ENCODE data around the gene IL36B.

IL36B gene

DNA sequence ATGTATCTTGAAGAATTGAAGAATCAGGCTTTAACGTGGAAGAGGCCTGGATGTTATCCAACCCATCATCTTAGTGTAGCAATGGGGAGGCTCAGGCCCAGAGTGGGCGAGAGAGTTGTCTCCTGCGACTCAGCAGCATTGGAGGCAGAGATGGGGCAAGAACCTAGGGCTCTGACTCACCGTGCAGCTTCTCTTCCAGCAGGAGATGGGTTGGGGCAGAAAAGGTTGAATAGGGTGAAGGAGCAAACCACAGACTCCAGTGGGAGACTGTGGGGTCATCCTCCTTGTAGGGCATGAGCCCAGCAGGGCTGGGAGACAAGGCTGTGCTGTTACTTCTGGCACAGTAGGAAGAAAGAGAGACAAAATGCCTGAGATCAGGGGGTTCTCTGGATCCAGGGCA, 7.7 kb upstream of the IL36B start:
- DNase-seq = no peak
- H3K27ac Mint-ChIP-seq = no peak overlapping the region
- TF ChIP-seq, protein P1, sequence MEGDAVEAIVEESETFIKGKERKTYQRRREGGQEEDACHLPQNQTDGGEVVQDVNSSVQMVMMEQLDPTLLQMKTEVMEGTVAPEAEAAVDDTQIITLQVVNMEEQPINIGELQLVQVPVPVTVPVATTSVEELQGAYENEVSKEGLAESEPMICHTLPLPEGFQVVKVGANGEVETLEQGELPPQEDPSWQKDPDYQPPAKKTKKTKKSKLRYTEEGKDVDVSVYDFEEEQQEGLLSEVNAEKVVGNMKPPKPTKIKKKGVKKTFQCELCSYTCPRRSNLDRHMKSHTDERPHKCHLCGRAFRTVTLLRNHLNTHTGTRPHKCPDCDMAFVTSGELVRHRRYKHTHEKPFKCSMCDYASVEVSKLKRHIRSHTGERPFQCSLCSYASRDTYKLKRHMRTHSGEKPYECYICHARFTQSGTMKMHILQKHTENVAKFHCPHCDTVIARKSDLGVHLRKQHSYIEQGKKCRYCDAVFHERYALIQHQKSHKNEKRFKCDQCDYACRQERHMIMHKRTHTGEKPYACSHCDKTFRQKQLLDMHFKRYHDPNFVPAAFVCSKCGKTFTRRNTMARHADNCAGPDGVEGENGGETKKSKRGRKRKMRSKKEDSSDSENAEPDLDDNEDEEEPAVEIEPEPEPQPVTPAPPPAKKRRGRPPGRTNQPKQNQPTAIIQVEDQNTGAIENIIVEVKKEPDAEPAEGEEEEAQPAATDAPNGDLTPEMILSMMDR (IDR thresholded peaks at IDR 0.05) = no peak
- H3K36me3 Mint-ChIP-seq (ENCODE audit: low read depth) = no peaks in the 10 kb centered on the region
- H3K4me1 Mint-ChIP-seq = no peaks in the 10 kb centered on the region
- peaks cover 18% of the 10 kb centered on the region for H3K9me3 Mint-ChIP-seq
- no peak overlapping the region for H3K4me3 Mint-ChIP-seq
- peaks cover 29% of the 10 kb centered on the region for H3K27me3 Mint-ChIP-seq (ENCODE audit: low read depth, poor library complexity)

DNA sequence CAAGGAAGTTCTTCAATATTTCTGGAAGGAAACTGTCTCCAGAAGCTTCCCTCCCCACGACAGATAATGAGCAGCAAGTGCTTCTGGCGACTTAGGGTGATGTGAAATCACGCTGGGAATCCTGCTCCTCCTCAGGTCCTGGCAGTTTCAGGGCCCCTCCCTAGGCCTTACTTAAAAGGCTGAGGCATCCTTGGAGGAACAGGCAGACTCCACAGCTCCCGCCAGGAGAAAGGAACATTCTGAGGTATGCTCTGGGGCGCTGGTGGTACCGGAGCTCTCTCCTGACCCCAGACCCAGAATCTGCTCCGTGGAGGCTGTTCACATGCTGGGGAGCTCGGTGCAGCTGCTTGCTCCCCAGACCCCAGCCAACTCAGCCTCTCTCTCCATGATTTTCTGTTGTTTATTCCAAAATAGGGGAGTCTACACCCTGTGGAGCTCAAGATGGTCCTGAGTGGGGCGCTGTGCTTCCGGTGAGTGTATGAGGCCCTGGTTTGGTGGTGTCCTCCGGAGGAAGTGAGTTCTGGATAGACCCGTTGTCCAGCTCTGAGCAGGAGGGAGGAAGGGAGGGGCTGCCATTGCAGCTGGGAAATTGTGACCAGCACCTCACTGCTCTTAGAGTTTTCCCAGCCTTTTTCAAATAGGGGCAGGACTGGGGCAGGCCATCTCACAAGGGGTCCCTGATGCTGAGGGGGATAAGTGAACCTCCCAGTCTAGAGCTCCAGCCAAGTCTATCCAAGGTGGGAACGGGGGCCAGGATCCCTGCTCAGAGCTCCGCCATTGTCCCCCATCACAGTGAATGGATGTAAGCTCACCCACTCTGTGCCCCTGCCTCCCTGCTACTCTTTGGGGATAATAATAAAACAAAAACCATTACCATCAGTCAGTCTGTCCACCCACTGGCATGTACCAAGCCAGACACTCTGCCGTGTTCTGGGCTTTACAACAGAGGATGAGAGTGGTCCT, 6.6 kb upstream of the IL36B start, which contains the start of gene IL36RN:
Gene IL36RN, plus strand, starts transcription at position 201 of the 963 bp plus-strand sequence. Its CDS starts 241 bp downstream, at position 442.
- H3K4me3 Mint-ChIP-seq = no peak within 1 kb of the TSS
- no peaks in the 10 kb centered on the region for H3K36me3 Mint-ChIP-seq (ENCODE audit: low read depth)
- TF ChIP-seq, protein P1 (IDR thresholded peaks at IDR 0.05) = no peak
- H3K27me3 Mint-ChIP-seq (ENCODE audit: low read depth, poor library complexity) = peaks cover 33% of the 10 kb centered on the region
- H3K27ac Mint-ChIP-seq = no peak within 1 kb of the TSS
- H3K9me3 Mint-ChIP-seq = peaks cover 26% of the 10 kb centered on the region
- no peak for DNase-seq
- H3K4me1 Mint-ChIP-seq = no peaks in the 10 kb centered on the region

DNA sequence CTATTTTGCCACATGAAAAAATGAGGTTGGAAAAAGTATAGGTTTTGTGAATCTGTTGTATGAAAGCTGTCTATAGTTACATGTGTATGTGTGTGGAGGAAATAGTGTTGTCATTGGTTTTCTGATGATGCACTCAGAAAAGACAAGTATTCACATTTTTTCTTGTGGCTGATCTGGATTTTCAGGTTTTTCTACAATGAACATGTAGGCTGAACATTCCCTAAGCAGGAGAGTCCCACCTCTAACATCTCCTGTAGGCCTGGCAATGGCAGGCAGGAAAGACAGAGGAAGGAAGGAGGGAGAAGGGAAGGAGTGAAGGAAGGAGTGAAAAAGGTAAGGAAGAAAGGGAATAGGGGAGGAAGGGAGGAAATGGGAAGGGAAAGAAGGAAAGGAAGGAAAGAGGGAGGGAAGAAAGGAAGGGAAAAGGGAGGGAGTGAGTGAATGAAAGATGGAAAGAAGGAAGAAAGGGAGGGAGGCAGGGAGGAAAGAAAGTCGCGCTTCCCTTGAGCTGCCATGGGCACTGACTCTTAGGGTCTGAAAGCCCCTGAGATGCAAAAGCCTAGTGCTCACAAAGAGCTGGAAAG, 5.8 kb upstream of the IL36B start:
- Mint-ChIP-seq H3K27me3 (ENCODE audit: low read depth, poor library complexity) (peaks cover 37% of the 10 kb centered on the region), H3K27ac (no peak overlapping the region), H3K4me1 (no peaks in the 10 kb centered on the region), H3K9me3 (peaks cover 33% of the 10 kb centered on the region), H3K36me3 (ENCODE audit: low read depth) (no peaks in the 10 kb centered on the region), H3K4me3 (no peak overlapping the region)
- TF ChIP-seq, protein P1 (IDR thresholded peaks at IDR 0.05) = no peak
- no peak for DNase-seq

DNA sequence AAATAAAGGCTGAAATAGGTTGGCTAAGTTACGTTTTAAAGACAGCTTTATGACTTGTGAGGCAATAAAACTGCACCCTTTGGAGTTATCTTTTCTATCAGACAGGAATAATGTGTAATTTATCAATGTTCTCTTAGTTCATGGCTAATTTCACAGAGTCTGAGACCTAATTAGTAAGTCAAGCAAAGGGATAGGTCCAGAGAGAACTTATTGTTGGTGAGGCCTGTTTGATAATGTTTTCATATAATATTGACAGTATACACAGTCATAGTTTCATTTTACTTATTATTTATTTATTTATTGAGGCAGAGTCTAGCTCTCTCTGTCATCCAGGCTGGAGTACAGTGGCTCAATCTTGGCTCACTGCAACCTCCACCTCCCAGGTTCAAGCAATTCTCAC, 4.5 kb upstream of the IL36B start:
- H3K4me3 Mint-ChIP-seq = no peak overlapping the region
- no peak overlapping the region for H3K27ac Mint-ChIP-seq
- H3K4me1 Mint-ChIP-seq = no peaks in the 10 kb centered on the region
- TF ChIP-seq, protein P1 (IDR thresholded peaks at IDR 0.05) = no peak
- H3K9me3 Mint-ChIP-seq = peaks cover 44% of the 10 kb centered on the region
- H3K27me3 Mint-ChIP-seq (ENCODE audit: low read depth, poor library complexity) = peaks cover 40% of the 10 kb centered on the region
- no peaks in the 10 kb centered on the region for H3K36me3 Mint-ChIP-seq (ENCODE audit: low read depth)
- no peak for DNase-seq

DNA sequence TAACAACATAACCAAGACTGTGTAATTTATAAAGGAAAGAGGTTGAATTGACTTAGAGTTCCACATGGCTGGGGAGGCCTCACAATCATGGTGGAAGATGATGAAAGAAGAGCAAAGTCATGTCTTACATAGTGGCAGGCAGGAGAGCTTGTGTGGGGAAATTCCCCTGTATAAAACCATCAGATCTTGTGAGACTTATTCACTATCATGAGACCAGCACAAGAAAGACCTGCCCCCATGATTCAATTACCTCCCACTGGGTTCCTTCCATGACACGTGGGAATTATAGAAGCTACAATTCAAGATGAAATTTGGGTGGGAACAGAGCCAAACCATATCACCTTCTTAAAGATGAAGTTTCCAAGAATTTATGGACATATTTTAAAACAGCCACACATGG, 3.9 kb upstream of the IL36B start:
- Mint-ChIP-seq H3K4me3 (no peak overlapping the region), H3K36me3 (ENCODE audit: low read depth) (no peaks in the 10 kb centered on the region), H3K27me3 (ENCODE audit: low read depth, poor library complexity) (peaks cover 41% of the 10 kb centered on the region), H3K27ac (no peak overlapping the region), H3K4me1 (no peaks in the 10 kb centered on the region), H3K9me3 (peaks cover 48% of the 10 kb centered on the region)
- TF ChIP-seq, protein P1 (IDR thresholded peaks at IDR 0.05) = no peak
- DNase-seq = no peak

Data from nephron progenitor cell (in vitro differentiated cells).